Endothelial cell of umbilical vein (primary cell): ENCODE data around the gene PCNX1. TPM values are rescaled to one million over a fixed set of nuclear protein-coding genes. Genes with fewer than 3 reads are reported as not detected.

Experiments used
- BruUV-seq: library from RNA; stranded (reverse); fragments of 400-500 nt; replicated peaks from 2 replicates; lab custom pipeline; 2021; lab: Mats Ljungman, UMichigan
- CTCF ChIA-PET: fragments of 300-600, 350-600 bp; sonication (Branson Sonifier 250); formaldehyde crosslinking; loops from one replicate; lab custom pipeline; 2021; ENCODE audit warnings: antibody characterized with exemption, inconsistent platforms; lab: Charles Lee
- POLR2A ChIA-PET: fragments of 300-600, 350-600 bp; sonication (Branson Sonifier 250); formaldehyde crosslinking; loops from one replicate; lab custom pipeline; 2021; ENCODE audit warnings: antibody characterized with exemption, inconsistent platforms; lab: Charles Lee
- DNase-seq: peaks from one replicate; pipeline ENCODE4 v3.0.0-alpha.2; 2011; ENCODE audit warnings: low read depth, low spot score
- FAIRE-seq: peaks from 2 replicates; lab custom pipeline; 2011; peaks lifted over from hg19 to GRCh38; lab: Jason Lieb, UNC
- H2AFZ ChIP-seq: 2 replicates; pipeline ENCODE4 v1.6.0; 2012; ENCODE audit warnings: low read depth, low read length, control low read depth, inconsistent platforms
- H3K27ac ChIP-seq: 2 replicates; pipeline ENCODE4 v1.5.1; 2011; ENCODE audit warnings: low read depth, mild to moderate bottlenecking, control low read depth, low read length, moderate library complexity; ENCODE audit not compliant: insufficient read depth
- H3K27me3 ChIP-seq, 2 experiments: 2 replicates each; pipeline versions ENCODE4 v1.6.0 to v1.6.1; 2011; ENCODE audit warnings: low read length in 2 of 2, mixed read lengths in 1 of 2; ENCODE audit not compliant: control insufficient read depth in 2 of 2, insufficient read depth in 2 of 2
- H3K36me3 ChIP-seq, 2 experiments: 2 replicates in 1 of 2; 3 replicates in 1 of 2; pipeline ENCODE4 v1.5.1; 2011; ENCODE audit warnings: low read length in 2 of 2, mild to moderate bottlenecking in 1 of 2, moderate library complexity in 1 of 2; ENCODE audit not compliant: control insufficient read depth in 2 of 2, insufficient read depth in 2 of 2; ENCODE audit errors: extremely low read depth in 1 of 2
- H3K4me1 ChIP-seq: 3 replicates; pipeline ENCODE4 v1.5.1; 2011; ENCODE audit warnings: mild to moderate bottlenecking, low read length; ENCODE audit not compliant: control insufficient read depth, insufficient read depth; ENCODE audit errors: extremely low read depth
- H3K4me2 ChIP-seq: 2 replicates; pipeline ENCODE4 v1.6.1; 2011; ENCODE audit warnings: low read length, control low read depth, mixed read lengths; ENCODE audit not compliant: insufficient read depth
- H3K4me3 ChIP-seq, 3 experiments: fragments of 200-600 bp in 1 of 3; sonication (generic), shearing (Covaris generic) in 1 of 3; replicated peaks in 1 of 3; 2 replicates each; pipeline ENCODE4 v1.5.1; 2011 to 2016; ENCODE audit warnings: control low read depth in 3 of 3, low read length in 3 of 3, mild to moderate bottlenecking in 2 of 3, inconsistent platforms in 1 of 3, low read depth in 1 of 3, moderate library complexity in 1 of 3; ENCODE audit not compliant: insufficient read depth in 1 of 3
- H3K79me2 ChIP-seq: 2 replicates; pipeline ENCODE4 v1.6.0; 2012; ENCODE audit warnings: low read length, inconsistent platforms; ENCODE audit not compliant: control insufficient read depth, insufficient read depth
- H3K9ac ChIP-seq: replicated peaks from 2 replicates; pipeline ENCODE3; 2011; ENCODE audit warnings: low read length, control low read depth; ENCODE audit not compliant: insufficient read depth; ENCODE audit errors: extremely low read depth
- H3K9me1 ChIP-seq: replicated peaks from 3 replicates; pipeline ENCODE4 v1.6.0; 2011; ENCODE audit warnings: mild to moderate bottlenecking, low read length; ENCODE audit not compliant: control insufficient read depth, insufficient read depth; ENCODE audit errors: extremely low read depth
- H3K9me3 ChIP-seq: replicated peaks from 2 replicates; pipeline ENCODE4 v1.5.1; 2012; ENCODE audit warnings: low read length, inconsistent platforms; ENCODE audit not compliant: control insufficient read depth, insufficient read depth
- H4K20me1 ChIP-seq: replicated peaks from 2 replicates; pipeline ENCODE3; 2011; ENCODE audit warnings: mild to moderate bottlenecking, low read length; ENCODE audit not compliant: control insufficient read depth, insufficient read depth; ENCODE audit errors: extremely low read depth
- EZH2 ChIP-seq: IDR thresholded peaks from 2 replicates; pipeline ENCODE4 v1.6.1; 2012; ENCODE audit warnings: borderline replicate concordance, low read depth, mild to moderate bottlenecking, moderate library complexity, low read length, inconsistent platforms; ENCODE audit not compliant: severe bottlenecking
- FOS ChIP-seq: IDR thresholded peaks from 2 replicates; pipeline ENCODE4 v1.6.1; 2011; ENCODE audit warnings: mild to moderate bottlenecking, low read length, moderate library complexity, borderline replicate concordance; ENCODE audit not compliant: insufficient read depth
- GATA2 ChIP-seq: IDR thresholded peaks from 2 replicates; pipeline ENCODE4 v1.7.0; 2011; ENCODE audit warnings: low read depth, mild to moderate bottlenecking, moderate library complexity, mixed read lengths, low read length; ENCODE audit not compliant: insufficient read length, insufficient read depth
- JUN ChIP-seq: IDR thresholded peaks from 2 replicates; pipeline ENCODE4 v1.6.1; 2011; ENCODE audit warnings: borderline replicate concordance, low read depth; ENCODE audit not compliant: insufficient read length, insufficient read depth
- MYC ChIP-seq: IDR thresholded peaks from one replicate; pipeline ENCODE4 v1.6.1; 2011; ENCODE audit warnings: mild to moderate bottlenecking, low read depth, low read length
- POLR2A ChIP-seq: IDR thresholded peaks from 2 replicates; pipeline ENCODE4 v1.6.1; 2012; ENCODE audit warnings: low read depth, mild to moderate bottlenecking, control low read depth, low read length
- POLR2AphosphoS5 ChIP-seq: IDR thresholded peaks from 2 replicates; pipeline ENCODE4 v1.6.1; 2012; ENCODE audit warnings: low read depth, mild to moderate bottlenecking, control low read depth, low read length, moderate library complexity; ENCODE audit not compliant: insufficient read depth
- dilution Hi-C: fragments of 300-500 bp; cut with MboI; formaldehyde crosslinking; loops from one replicate; pipeline ENCODE4 v1.15.0; 2019; ENCODE audit warnings: low sequenced_read_pairs; ENCODE audit not compliant: extremely low pct_ligation_motif_present
- intact Hi-C: fragments of 100-400 bp; cut with micrococcal nuclease; formaldehyde crosslinking; loops from one replicate; pipeline ENCODE4 v1.10.0; 2022
- polyA plus RNA-seq, 4 experiments: library from polyadenylated mRNA; depleted of rRNA in 3 of 4; stranded (reverse) in 3 of 4; unstranded in 1 of 4; fragments of >200 nt; gene quantifications; 2 replicates each; pipeline versions ENCODE4 v1.2.1 to v1.2.3, GENCODE V29; 2011 to 2012; ENCODE audit warnings: missing spikeins in 1 of 4
- total RNA-seq: library from RNA; stranded (reverse); gene quantifications from 2 replicates; pipeline ENCODE4 v1.2.3, GENCODE V29; 2021
- TF ChIP-seq, protein P1 (sequence below), 2 donors: IDR thresholded peaks; 1 replicate in 1 of 2; 2 replicates in 1 of 2; pipeline ENCODE4 v1.5.1; 2011; ENCODE audit warnings: low read length in 2 of 2, mild to moderate bottlenecking in 2 of 2, moderate library complexity in 2 of 2, control low read depth in 1 of 2, inconsistent platforms in 1 of 2, low read depth in 1 of 2; ENCODE audit not compliant: insufficient read depth in 1 of 2; ENCODE audit errors: extremely low read depth in 1 of 2
- TF ChIP-seq, protein P2 (sequence below): IDR thresholded peaks from 2 replicates; pipeline ENCODE4 v1.6.1; 2011; ENCODE audit not compliant: insufficient read depth, insufficient read length

Gene PCNX1
- total and polyA plus RNA-seq, 2 donors (not counting 3 experiments of a cell fraction or from before 2014, with no cell fraction given), result 21.4 to 40.5 TPM

DNA sequence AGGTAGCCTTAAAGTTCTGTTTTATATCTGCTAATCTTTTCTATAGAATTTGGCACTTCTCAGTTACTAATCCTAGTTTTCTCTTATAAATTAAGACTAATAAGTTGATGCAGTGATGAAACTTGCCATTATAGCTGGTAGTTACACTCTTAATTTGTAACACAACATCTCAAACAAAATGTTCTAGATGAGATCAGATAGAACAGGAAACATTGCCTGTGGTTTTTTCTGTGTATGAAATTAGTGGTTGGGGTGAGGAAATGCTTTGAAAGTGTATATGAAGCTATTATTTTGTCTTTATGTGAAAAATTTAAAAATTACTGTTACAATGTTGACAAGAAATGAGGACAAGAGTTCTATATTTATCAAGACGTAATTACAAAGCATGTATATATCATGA is 91.9 kb downstream of the PCNX1 start:
- Histone ChIP-seq H3K9ac (no peak overlapping the region), H3K27me3 (no peaks in the 10 kb centered on the region), H2AFZ (no peak overlapping the region), H3K4me3 (no peak overlapping the region), H3K9me3 (no peaks in the 10 kb centered on the region), H3K79me2 (peaks cover 1% of the 10 kb centered on the region), H3K4me2 (no peak overlapping the region), H3K9me1 (no peaks in the 10 kb centered on the region), H3K36me3 (peaks cover under 1 to 4% of the 10 kb centered on the region in 2 experiments), H4K20me1 (no peaks in the 10 kb centered on the region), H3K4me1 (no peaks in the 10 kb centered on the region), H3K27ac (no peak overlapping the region)
- dilution Hi-C loops, result no loop called here
- ChIA-PET POLR2A (no interaction called here), CTCF (interaction anchor here (0.8 to 1.2 kb wide), 5 partner anchors 10 to 24 kb away, joined by 3 to 6 read pairs (median 3); no protein-coding TSS in a partner anchor)
- BruUV-seq, result no TSS peak
- no peak for DNase-seq
- TF ChIP-seq, protein P1, sequence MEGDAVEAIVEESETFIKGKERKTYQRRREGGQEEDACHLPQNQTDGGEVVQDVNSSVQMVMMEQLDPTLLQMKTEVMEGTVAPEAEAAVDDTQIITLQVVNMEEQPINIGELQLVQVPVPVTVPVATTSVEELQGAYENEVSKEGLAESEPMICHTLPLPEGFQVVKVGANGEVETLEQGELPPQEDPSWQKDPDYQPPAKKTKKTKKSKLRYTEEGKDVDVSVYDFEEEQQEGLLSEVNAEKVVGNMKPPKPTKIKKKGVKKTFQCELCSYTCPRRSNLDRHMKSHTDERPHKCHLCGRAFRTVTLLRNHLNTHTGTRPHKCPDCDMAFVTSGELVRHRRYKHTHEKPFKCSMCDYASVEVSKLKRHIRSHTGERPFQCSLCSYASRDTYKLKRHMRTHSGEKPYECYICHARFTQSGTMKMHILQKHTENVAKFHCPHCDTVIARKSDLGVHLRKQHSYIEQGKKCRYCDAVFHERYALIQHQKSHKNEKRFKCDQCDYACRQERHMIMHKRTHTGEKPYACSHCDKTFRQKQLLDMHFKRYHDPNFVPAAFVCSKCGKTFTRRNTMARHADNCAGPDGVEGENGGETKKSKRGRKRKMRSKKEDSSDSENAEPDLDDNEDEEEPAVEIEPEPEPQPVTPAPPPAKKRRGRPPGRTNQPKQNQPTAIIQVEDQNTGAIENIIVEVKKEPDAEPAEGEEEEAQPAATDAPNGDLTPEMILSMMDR (IDR thresholded peaks at IDR 0.05; ENCODE audit: extremely low read depth in 1 of 2, insufficient read depth in 1 of 2, low read depth in 1 of 2, low read length in 2 of 2), result no peak
- TF ChIP-seq MYC (no peak), JUN (no peak), EZH2 (no peak), POLR2AphosphoS5 (no peak), FOS (no peak), POLR2A (no peak), GATA2 (no peak)
- TF ChIP-seq, protein P2, sequence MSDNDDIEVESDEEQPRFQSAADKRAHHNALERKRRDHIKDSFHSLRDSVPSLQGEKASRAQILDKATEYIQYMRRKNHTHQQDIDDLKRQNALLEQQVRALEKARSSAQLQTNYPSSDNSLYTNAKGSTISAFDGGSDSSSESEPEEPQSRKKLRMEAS, result no peak
- intact Hi-C loops, result no loop called here
- no peak for FAIRE-seq
